Effector memory CD8-positive, alpha-beta T cell (primary cell): ENCODE results near the gene MDFI.

Experiments
- ATAC-seq: fragments of 150-1000 bp; cut with Tn5 transposase; replicated peaks from 2 replicates; pipeline ENCODE4 v1.10.0; 2021; ENCODE audit warnings: mild to moderate bottlenecking, moderate library complexity
- DNase-seq, 3 experiments: peaks; one replicate each; pipeline ENCODE4 v3.0.0; 2021
- H3K27ac Mint-ChIP-seq, 2 donors: one replicate each; pipeline ENCODE4 v1.8.0; 2022; ENCODE audit warnings: mild to moderate bottlenecking in 2 of 2, mixed read lengths in 2 of 2, moderate library complexity in 2 of 2
- H3K27me3 Mint-ChIP-seq, 2 donors: one replicate each; pipeline ENCODE4 v1.8.0; 2022; ENCODE audit warnings: mixed read lengths in 2 of 2
- H3K36me3 Mint-ChIP-seq: one replicate; pipeline ENCODE4 v1.8.0; 2022; ENCODE audit warnings: mild to moderate bottlenecking, moderate library complexity, mixed read lengths; ENCODE audit not compliant: insufficient read depth
- H3K4me1 Mint-ChIP-seq, 2 donors: one replicate each; pipeline ENCODE4 v1.8.0; 2022; ENCODE audit warnings: low read depth in 2 of 2, mixed read lengths in 2 of 2
- H3K4me3 Mint-ChIP-seq, 2 donors: one replicate each; pipeline ENCODE4 v1.8.0; 2022; ENCODE audit warnings: mild to moderate bottlenecking in 2 of 2, mixed read lengths in 2 of 2, moderate library complexity in 2 of 2
- H3K9me3 Mint-ChIP-seq, 2 donors: one replicate each; pipeline ENCODE4 v1.8.0; 2022; ENCODE audit warnings: mixed read lengths in 2 of 2

Gene MDFI

DNA sequence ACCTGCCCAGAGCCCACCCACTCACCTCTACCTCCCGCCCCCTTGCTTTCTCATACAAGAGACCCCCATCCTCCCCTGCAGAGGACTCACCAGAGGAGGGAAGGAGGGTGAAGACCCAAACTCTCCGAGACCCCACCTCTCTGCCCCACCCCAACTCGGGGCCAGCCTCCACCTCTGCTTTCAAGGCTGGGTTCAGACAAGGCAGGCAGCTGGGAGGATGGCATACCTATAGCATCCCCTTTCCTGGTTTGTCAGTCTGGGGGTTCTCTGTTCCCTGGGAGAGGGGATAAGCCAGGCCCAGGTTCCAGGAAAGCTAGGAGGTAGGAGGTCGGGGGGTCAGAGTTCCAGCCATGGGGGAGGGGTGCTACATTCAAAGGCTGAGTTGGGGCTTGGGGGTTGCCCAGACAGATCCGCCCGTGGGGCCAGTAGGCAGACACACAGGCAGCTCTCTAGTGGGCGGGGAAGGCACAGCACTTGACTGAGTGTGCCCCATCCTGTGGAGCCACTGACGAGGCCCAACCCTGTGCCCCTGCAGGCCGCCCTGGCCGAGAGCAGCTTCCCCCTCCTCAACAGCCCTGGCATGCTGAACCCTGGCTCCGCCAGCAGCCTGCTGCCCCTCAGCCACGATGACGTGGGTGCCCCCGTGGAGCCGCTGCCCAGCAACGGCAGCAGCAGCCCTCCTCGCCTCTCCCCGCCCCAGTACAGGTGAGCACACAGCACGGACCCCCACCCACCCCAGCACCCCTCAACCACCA is 40.8 kb upstream of the MDFI start:
- H3K4me1 Mint-ChIP-seq: peaks cover 0 to 3% of the 10 kb centered on the region in 2 donors
- no peaks in the 10 kb centered on the region for H3K27me3 Mint-ChIP-seq
- H3K4me3 Mint-ChIP-seq: no peak overlapping the region
- DNase-seq (no peak), ATAC-seq (no peak)
- peaks cover 18% of the 10 kb centered on the region for H3K36me3 Mint-ChIP-seq
- no peaks in the 10 kb centered on the region for H3K9me3 Mint-ChIP-seq
- no peak overlapping the region for H3K27ac Mint-ChIP-seq

DNA sequence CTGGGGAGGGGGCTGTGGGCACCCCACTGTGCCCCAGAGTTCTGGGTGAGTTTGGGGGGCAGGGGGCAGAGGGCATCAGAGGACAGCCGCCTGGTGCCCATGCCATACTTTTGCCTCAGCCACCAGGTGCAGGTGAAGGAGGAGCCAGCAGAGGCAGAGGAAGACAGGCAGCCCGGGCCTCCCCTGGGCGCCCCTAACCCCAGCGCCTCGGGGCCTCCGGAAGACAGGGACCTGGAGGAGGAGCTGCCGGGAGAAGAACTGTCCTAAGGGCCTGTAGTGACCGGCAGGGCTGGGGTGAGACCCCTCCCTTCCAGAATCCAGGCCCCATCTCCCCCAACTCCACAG is 39.6 kb upstream of the MDFI start:
- Mint-ChIP-seq H3K4me1 (peaks cover 4 to 7% of the 10 kb centered on the region in 2 donors), H3K27me3 (peaks cover 0 to 2% of the 10 kb centered on the region in 2 donors), H3K9me3 (no peaks in the 10 kb centered on the region), H3K36me3 (peaks cover 18% of the 10 kb centered on the region), H3K27ac (peak overlapping the region in 1 of 2 donors; percentile 25), H3K4me3 (no peak overlapping the region)
- DNase-seq (no peak), ATAC-seq (no peak)

DNA sequence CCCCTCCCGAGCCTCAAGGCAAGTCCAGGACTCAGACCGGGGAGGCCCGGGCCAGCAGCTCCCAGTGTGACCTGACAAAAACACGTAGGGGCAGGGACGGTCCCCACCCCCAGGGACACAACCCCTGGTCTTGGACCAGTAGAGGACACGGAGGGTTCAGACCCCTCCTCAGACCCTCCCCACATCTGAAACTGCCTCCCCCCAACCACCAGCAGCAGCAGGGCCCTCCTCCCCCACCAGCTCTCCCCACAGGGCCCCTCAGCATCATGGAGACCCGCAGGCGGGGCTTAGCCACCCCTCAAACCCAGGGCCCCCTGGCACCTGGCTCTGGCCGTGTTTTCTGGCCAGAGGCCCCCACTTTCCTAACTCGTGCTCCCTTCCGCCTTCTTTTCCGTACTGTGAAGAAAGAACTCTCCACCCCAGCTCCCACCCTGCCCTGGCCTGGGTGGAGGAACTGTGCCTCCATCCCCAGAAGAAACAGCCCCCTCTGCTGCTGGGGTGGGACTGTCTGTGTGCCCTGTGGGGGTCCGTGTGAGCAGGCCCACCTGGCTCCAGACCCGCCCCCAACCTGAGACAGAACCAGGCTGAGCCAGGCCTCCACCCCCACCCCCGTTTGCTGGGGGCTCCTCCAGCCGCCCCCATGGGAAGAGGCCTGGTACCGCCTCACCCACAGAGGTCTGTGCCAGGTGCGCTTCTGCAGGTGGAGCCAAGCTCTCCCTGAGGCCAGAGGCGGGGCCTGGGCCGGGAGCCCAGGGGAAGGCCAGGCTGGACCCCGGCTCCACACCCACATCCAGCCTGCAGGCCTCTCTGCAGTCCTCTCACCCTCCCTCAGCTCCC is 39.0 kb upstream of the MDFI start:
- H3K4me3 Mint-ChIP-seq: no peak overlapping the region
- peaks cover 18% of the 10 kb centered on the region for H3K36me3 Mint-ChIP-seq
- peaks cover 4 to 7% of the 10 kb centered on the region in 2 donors for H3K4me1 Mint-ChIP-seq
- no peak for ATAC-seq
- no peak for DNase-seq
- H3K27me3 Mint-ChIP-seq: peaks cover 0 to 7% of the 10 kb centered on the region in 2 donors
- no peak overlapping the region for H3K27ac Mint-ChIP-seq
- H3K9me3 Mint-ChIP-seq: no peaks in the 10 kb centered on the region

DNA sequence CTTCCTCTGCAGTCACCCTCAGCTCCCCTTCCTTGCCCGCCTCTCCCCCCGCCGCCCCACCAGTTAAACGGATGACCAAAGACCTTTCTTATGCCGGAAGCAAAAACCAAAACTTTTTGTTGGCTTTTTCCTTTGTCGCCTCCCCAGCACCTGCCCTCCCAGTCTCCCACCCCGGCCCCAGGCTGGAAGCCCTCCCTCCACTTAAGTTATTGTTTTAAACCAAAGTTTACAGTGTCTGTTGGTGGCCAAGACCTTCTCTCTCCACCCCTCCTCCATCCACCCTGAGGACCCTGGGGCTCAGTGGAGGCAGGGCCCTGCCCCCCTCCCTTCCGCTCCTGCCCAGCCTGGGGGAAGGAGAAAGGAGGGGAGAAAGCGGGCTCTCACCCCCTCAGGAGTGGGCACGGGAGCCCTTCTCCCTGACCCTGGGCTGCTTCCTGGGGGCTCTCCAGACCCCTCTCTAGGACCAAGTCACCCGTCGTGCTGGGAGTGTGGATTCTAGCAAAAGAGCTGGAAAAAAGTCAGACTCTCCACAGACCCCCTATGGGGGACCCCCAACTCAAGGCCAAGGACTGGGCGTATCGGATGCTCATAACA is 38.3 kb upstream of the MDFI start:
- ATAC-seq (no peak), DNase-seq (no peak)
- Mint-ChIP-seq H3K4me3 (no peak overlapping the region), H3K4me1 (peaks cover 4 to 7% of the 10 kb centered on the region in 2 donors), H3K27me3 (peaks cover 2 to 9% of the 10 kb centered on the region in 2 donors), H3K27ac (no peak overlapping the region), H3K9me3 (no peaks in the 10 kb centered on the region), H3K36me3 (peaks cover 15% of the 10 kb centered on the region)

DNA sequence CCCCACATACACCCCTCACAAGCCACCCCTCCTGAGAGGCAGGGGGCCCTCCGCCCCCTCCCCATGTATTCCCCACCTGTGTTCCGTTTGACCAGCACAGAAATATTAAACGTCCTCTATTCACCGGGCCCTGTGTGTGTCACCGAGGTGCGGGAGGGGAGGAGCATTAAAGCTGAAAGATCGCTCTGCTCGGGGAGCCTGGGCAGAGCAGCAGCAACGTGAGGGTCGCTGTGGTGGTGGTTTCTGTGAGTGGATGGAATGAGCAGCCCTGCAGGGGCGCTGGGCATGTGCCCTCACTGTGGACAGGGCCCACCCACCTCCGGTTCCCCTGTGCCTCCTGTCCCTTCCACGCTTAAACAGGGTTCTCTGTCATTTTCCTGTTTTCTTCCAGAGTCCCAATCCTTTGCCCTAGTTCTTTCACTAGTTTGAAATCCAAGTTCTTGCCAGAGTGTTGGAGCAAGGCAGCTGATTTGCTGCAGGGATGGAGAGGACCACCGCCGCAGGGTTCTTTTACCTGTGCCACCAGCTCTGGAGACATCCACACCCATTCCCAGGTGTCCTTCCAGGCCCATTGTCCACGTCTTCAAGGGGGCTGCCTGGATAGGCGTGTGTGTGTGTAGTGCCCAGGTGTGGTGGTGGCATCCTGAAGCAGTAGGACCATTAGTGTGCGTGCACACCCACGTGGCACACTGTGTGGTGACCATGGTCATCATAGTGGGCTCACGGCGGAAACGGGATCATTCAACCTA is 37.6 kb upstream of the MDFI start:
- ATAC-seq (no peak), DNase-seq (no peak)
- Mint-ChIP-seq H3K27me3 (peaks cover 6 to 16% of the 10 kb centered on the region in 2 donors), H3K9me3 (no peaks in the 10 kb centered on the region), H3K4me3 (no peak overlapping the region), H3K27ac (no peak overlapping the region), H3K36me3 (peaks cover 14% of the 10 kb centered on the region), H3K4me1 (peaks cover 4 to 7% of the 10 kb centered on the region in 2 donors)

DNA sequence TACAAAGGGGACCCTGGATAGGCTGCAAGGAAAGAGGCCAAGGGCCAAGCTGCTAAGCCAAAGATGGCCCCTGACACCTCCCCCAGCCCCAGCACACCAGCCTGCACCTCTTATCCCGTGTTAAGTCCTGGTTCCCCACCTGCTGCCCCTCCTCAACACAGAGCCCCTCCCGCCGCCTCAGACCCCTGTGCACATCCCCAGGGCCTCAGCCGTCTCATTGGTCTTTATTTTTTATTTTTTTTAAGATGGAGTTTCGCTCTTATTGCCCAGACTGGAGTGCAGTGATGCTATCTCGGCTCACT is 37.1 kb upstream of the MDFI start:
- H3K4me1 Mint-ChIP-seq: peaks cover 4 to 7% of the 10 kb centered on the region in 2 donors
- peaks cover 12 to 21% of the 10 kb centered on the region in 2 donors for H3K27me3 Mint-ChIP-seq
- ATAC-seq (no peak), DNase-seq (no peak)
- no peak overlapping the region for H3K4me3 Mint-ChIP-seq
- no peak overlapping the region for H3K27ac Mint-ChIP-seq
- H3K9me3 Mint-ChIP-seq: no peaks in the 10 kb centered on the region
- peaks cover 15% of the 10 kb centered on the region for H3K36me3 Mint-ChIP-seq

DNA sequence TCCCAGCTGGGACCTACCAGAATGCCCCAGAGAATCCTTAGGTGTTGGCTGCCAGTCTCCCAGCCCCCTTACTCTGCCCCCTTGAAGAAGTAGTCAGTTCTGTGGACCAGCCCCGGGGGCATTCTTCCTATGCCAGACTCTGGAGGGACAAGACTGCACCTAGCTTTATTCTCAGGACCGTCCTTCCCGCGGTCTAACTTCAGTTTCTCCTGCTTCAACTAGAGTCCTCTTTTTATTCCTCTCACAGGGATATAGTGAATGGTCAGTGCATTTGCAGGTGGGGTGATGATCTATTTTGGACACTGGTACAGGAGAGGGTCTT is 35.9 kb upstream of the MDFI start:
- DNase-seq: no peak
- Mint-ChIP-seq H3K27me3 (peaks cover 17 to 23% of the 10 kb centered on the region in 2 donors), H3K4me1 (peaks cover 4 to 7% of the 10 kb centered on the region in 2 donors), H3K9me3 (no peaks in the 10 kb centered on the region), H3K27ac (no peak overlapping the region), H3K4me3 (no peak overlapping the region), H3K36me3 (peaks cover 15% of the 10 kb centered on the region)
- ATAC-seq: no peak

DNA sequence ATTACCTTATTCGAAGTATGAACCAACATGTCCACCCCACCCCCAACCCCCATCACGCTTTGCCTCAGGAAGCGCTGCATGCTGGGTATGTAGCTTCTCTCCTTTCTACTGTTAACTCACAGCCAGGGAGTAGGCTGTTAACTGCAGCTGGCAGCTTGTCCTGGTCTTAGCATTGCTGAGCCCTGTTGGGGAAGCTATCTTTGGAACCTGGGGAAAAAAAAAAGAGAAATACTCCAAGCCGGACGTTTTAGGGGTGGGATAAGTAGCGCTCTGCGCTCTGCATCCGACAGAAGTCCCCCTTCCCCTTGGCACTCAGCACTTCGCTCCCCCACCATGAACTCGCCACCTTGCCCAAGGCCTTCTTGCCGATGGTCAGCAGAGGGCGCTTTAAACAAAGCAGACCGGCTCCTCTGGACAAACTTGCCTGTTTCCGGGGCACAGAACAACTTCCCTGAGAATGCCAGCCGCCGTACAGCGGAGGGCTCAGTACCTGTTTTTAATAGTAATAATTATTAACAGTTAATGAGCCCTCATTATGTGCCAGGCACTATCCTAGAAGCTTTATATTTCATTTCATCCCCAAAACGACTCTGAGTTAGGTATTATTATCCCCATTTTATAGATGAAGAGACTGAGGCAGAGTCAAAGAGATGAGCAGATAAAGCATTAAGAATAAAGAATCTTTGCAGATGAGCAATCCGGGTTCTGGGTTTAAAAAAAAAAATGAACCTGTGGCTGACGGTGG is 35.2 kb upstream of the MDFI start:
- peaks cover 17 to 23% of the 10 kb centered on the region in 2 donors for H3K27me3 Mint-ChIP-seq
- H3K4me3 Mint-ChIP-seq: no peak overlapping the region
- H3K9me3 Mint-ChIP-seq: no peaks in the 10 kb centered on the region
- no peak overlapping the region for H3K27ac Mint-ChIP-seq
- ATAC-seq: peak; percentile 85
- peak; percentile 68 to 71 (median 71) for DNase-seq
- H3K4me1 Mint-ChIP-seq: peaks cover 4 to 7% of the 10 kb centered on the region in 2 donors
- peaks cover 12% of the 10 kb centered on the region for H3K36me3 Mint-ChIP-seq

DNA sequence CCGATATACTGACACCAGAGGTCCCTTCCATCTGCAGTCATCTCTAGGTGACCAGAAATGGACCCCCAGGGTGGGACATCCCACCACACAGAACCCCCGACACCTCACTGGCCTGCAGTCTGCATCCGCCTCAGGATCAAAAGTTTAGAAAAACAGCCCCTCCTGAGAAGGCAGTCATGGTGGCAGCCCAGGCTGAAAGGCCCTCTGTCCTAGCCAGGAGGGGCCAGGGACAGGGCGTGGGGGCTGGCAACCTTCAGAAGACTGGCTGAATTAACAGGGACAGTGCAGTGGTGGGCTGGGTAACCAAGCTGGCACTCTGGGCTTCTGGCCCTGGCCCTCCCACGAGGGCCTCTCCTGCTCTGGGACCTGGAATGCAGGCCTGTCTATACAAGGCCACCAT is 34.3 kb upstream of the MDFI start:
- ATAC-seq (no peak), DNase-seq (no peak)
- no peaks in the 10 kb centered on the region for H3K9me3 Mint-ChIP-seq
- peaks cover 17 to 23% of the 10 kb centered on the region in 2 donors for H3K27me3 Mint-ChIP-seq
- no peak overlapping the region for H3K4me3 Mint-ChIP-seq
- peaks cover 10% of the 10 kb centered on the region for H3K36me3 Mint-ChIP-seq
- H3K27ac Mint-ChIP-seq: no peak overlapping the region
- peaks cover 6 to 7% of the 10 kb centered on the region in 2 donors for H3K4me1 Mint-ChIP-seq

DNA sequence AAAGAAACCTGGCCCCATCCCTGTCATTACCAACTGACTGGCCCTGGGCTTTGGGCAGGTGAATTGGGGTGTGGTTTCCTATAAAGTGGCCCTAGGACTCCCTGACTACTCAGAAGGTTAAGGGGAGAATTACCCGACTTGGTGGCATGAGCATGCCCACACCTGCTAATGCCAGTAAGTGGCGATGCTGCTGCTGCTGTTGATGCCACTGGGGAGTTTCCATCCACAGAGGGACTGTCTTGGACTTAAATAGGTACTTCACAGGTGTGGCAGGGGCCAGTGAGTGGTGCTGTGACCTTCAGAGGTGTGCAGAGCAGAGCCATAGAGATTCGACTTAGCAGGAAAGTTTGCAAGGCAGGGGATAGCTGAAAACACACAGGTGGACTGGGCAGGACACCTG is 32.6 kb upstream of the MDFI start:
- no peak overlapping the region for H3K4me3 Mint-ChIP-seq
- peaks cover 6% of the 10 kb centered on the region for H3K36me3 Mint-ChIP-seq
- peaks cover 7 to 8% of the 10 kb centered on the region in 2 donors for H3K4me1 Mint-ChIP-seq
- H3K27me3 Mint-ChIP-seq: peaks cover 20 to 23% of the 10 kb centered on the region in 2 donors
- no peaks in the 10 kb centered on the region for H3K9me3 Mint-ChIP-seq
- H3K27ac Mint-ChIP-seq: no peak overlapping the region
- DNase-seq (no peak), ATAC-seq (no peak)

DNA sequence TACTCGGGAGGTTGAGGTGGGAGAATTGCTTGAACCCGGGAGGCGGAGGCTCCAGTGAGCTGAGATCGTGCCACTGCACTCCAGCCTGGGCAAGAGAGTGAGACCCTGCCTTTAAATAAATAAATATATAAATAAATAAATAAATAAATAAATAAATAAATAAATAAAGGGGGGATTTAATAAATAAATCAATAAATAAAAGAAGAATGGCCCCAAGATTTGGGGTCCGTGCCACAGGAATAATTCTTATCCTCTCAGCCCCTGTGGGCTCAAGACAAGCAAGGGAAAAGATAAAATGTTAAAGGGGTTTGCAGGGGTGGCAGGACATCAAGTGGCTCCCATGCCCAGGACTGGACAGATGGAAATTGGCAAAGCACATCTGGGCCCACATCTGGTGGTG is 31.2 kb upstream of the MDFI start:
- peaks cover 23 to 24% of the 10 kb centered on the region in 2 donors for H3K27me3 Mint-ChIP-seq
- H3K4me3 Mint-ChIP-seq: no peak overlapping the region
- no peaks in the 10 kb centered on the region for H3K9me3 Mint-ChIP-seq
- H3K36me3 Mint-ChIP-seq: peaks cover 3% of the 10 kb centered on the region
- peaks cover 4 to 8% of the 10 kb centered on the region in 2 donors for H3K4me1 Mint-ChIP-seq
- ATAC-seq (no peak), DNase-seq (no peak)
- H3K27ac Mint-ChIP-seq: no peak overlapping the region

DNA sequence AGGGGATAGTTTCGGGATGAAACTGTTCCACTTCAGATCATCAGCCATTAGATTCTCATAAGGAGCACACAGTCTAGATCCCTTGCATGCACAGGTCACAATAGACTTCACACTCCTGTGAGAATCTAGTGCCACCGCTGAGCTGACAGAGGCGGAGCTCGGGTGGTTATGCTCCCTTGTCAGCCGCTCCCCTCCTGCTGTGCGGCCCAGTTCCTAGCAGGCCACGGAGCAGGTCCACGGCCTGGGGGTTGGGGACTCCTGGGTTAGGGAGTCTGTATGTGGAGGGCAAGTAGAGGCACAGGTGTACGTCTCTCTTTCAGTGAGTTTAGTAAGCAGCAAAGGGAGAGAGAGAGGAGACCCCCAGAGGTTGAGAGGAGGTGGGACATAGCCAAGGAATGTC is 30.5 kb upstream of the MDFI start:
- peaks cover 3% of the 10 kb centered on the region for H3K36me3 Mint-ChIP-seq
- DNase-seq (no peak), ATAC-seq (no peak)
- H3K4me3 Mint-ChIP-seq: no peak overlapping the region
- peaks cover 3 to 8% of the 10 kb centered on the region in 2 donors for H3K4me1 Mint-ChIP-seq
- H3K9me3 Mint-ChIP-seq: no peaks in the 10 kb centered on the region
- H3K27ac Mint-ChIP-seq: no peak overlapping the region
- H3K27me3 Mint-ChIP-seq: peaks cover 23 to 24% of the 10 kb centered on the region in 2 donors
